Lower leg skin (tissue), 4 donors: Measurements from ENCODE around the gene ARHGAP24. TPM values are rescaled to one million over a fixed set of nuclear protein-coding genes. Genes with fewer than 3 reads are reported as not detected.
"Not testable (repeated sequence)": the region's sequence is repeated elsewhere in the genome, so short reads cannot be mapped to it uniquely, and the experiment has no call there.

Source experiments
- DNase-seq, 2 donors: peaks; one replicate each; pipeline ENCODE4 v3.0.0-alpha.2; 2019; ENCODE audit warnings: low spot score in 2 of 2
- H3K4me3 ChIP-seq: fragments of 200-600 bp; sonication (generic); 2 replicates; pipeline ENCODE4 v1.5.1; 2017; ENCODE audit warnings: mild to moderate bottlenecking, low read depth; ENCODE audit not compliant: poor library complexity, severe bottlenecking
- POLR2A ChIP-seq, 2 donors: fragments of 450-650 bp; IDR thresholded peaks; one replicate each; pipeline ENCODE4 v1.6.1; 2016 to 2017; ENCODE audit warnings: antibody characterized with exemption in 2 of 2, mild to moderate bottlenecking in 1 of 2, moderate library complexity in 1 of 2
- WGBS, 2 donors: methylation state at CpG; one replicate each; pipeline ENCODE4 v1.1.5; 2018; 5-methylcytosine and 5-hydroxymethylcytosine counted together
- intact Hi-C: fragments of 100-400 bp; cut with DNase I; formaldehyde crosslinking; loops from one replicate; pipeline ENCODE4 v1.15.0; 2023; ENCODE audit warnings: low total_unique reads
- total RNA-seq, 4 donors: library from RNA; depleted of rRNA; stranded (reverse); fragments of >200 nt; gene quantifications; one replicate each; pipeline ENCODE4 v1.1.0, GENCODE V29; 2016
- TF ChIP-seq, protein P1 (sequence below), 3 donors: fragments of 450-650 bp; IDR thresholded peaks; one replicate each; pipeline ENCODE4 v1.5.1; 2016; ENCODE audit warnings: antibody characterized with exemption in 3 of 3, mild to moderate bottlenecking in 3 of 3, moderate library complexity in 2 of 3

ARHGAP24 gene
- total RNA-seq, 4 donors from 2014 or later: 13.1 to 58.4 (median 24.0) TPM

DNA sequence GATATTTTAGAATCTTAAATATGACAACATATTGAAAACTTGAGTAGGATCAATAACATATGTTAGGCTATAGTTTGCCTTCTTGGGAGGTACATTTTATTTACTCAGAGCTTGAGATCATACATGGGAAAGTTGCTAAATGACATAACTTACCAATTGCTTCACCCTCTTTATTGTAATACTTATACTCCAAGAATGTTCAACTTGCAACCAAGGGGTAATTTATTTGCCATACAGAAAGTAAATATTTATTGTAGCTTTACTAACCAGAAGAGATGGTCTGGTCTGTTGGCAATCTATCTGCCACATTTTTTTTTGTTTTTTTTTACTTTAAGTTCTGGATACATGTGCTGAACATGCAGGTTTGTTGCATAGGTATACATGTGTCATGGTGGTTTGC lies 426.6 kb downstream of the ARHGAP24 start:
- TF ChIP-seq, protein P1, sequence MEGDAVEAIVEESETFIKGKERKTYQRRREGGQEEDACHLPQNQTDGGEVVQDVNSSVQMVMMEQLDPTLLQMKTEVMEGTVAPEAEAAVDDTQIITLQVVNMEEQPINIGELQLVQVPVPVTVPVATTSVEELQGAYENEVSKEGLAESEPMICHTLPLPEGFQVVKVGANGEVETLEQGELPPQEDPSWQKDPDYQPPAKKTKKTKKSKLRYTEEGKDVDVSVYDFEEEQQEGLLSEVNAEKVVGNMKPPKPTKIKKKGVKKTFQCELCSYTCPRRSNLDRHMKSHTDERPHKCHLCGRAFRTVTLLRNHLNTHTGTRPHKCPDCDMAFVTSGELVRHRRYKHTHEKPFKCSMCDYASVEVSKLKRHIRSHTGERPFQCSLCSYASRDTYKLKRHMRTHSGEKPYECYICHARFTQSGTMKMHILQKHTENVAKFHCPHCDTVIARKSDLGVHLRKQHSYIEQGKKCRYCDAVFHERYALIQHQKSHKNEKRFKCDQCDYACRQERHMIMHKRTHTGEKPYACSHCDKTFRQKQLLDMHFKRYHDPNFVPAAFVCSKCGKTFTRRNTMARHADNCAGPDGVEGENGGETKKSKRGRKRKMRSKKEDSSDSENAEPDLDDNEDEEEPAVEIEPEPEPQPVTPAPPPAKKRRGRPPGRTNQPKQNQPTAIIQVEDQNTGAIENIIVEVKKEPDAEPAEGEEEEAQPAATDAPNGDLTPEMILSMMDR (IDR thresholded peaks at IDR 0.05): no peak
- no peak for TF ChIP-seq POLR2A (IDR thresholded peaks at IDR 0.05)
- H3K4me3 ChIP-seq: no peak overlapping the region
- DNase-seq: no peak
- intact Hi-C loops: no loop called here

DNA sequence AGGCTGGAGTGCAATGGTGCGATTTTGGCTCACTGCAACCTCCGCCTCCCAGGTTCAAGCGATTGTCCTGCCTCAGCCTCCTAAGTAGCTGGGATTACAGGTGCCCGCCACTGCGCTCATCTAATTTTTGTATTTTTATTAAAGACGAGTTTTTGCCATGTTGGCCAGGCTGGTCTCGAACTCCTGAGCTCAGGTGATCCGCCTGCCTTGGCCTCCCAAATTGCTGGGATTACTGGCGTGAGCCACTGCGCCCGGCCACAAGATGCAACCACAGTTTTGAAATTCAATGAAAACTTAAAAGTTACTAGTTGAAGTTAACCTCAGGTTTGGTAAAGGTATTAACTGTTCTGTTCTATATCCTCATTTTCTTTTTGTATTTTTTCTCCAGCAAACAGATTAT lies 427.7 kb downstream of the ARHGAP24 start:
- WGBS, 2 donors: 97 to 99% methylated on average over 11 of the region's 11 CpGs
- DNase-seq, intact Hi-C loops, H3K4me3 ChIP-seq: not testable (repeated sequence)

DNA sequence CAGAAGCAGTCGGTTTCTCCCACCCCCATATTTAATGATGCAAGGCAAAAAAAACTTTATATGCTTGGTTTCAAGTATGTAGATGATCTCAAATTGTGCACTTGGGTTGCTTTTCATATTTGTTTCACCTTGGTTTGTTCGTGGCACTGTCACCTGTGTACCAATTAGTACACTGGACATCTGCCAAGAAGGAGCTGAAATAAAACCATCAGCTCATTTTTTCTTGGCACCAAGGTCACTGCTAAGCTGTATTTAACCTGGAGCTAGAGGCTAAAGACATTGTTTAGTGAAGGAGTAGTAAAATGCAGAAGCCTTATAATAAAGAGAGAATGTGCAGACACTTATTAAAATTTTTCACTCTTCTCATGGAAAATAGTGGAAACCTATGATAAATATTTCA lies 430.8 kb downstream of the ARHGAP24 start:
- no peak for DNase-seq
- H3K4me3 ChIP-seq: no peak overlapping the region
- no peak for TF ChIP-seq POLR2A (IDR thresholded peaks at IDR 0.05)
- TF ChIP-seq, protein P1 (IDR thresholded peaks at IDR 0.05): no peak
- WGBS, 2 donors: 51 to 58% methylated on average over 2 of the region's 2 CpGs
- intact Hi-C loops: no loop called here

DNA sequence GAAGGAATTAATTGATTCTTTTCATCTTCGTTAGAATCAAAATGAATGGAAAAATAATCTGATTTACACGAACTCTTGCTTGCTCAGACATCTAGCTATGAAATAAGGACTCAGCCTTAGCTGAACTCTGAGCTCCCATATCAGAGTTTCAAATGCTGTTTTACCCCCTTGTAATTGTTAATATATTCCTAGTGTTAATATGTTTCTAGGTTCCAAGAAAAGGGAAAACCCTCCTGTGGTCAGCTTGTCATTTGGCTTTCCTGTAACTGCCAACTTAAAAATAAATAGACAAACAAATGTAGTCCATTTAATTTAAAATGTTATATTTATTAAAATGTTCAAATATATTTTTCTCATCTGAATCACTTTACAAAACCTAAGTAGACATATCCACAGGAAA lies 432.1 kb downstream of the ARHGAP24 start:
- TF ChIP-seq POLR2A (IDR thresholded peaks at IDR 0.05): no peak
- TF ChIP-seq, protein P1 (IDR thresholded peaks at IDR 0.05): no peak
- no peak overlapping the region for H3K4me3 ChIP-seq
- 94 to 96% methylated on average over 2 of the region's 2 CpGs for WGBS, 2 donors
- DNase-seq: no peak
- intact Hi-C loops: no loop called here

DNA sequence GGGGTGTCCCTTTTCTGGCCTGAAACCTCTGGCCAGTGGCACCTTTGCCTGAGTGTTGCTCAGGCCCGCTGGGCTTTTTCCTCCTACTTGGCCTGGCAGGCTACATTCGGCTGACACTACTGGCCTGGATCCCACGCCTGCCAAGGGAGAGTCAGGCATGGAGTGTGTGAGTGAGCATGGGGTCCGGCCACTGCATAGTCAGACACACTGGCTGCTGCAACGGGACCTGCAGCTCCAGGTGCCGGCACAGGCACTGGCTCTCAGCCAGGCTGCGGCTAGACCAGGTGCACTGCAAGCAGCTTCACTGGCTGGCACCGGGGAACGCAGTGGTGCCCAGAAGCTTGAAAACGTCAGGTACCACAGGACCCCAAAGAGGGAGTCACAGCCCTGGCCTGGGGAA lies 434.9 kb downstream of the ARHGAP24 start:
- intact Hi-C loops: loop anchor here (1.0 kb wide), 1 partner anchor 40 kb away; no protein-coding TSS in a partner anchor
- H3K4me3 ChIP-seq: no peak overlapping the region
- WGBS, 2 donors: 81 to 87% methylated on average over 10 of the region's 10 CpGs
- no peak for DNase-seq
- TF ChIP-seq, protein P1 (IDR thresholded peaks at IDR 0.05): no peak
- no peak for TF ChIP-seq POLR2A (IDR thresholded peaks at IDR 0.05)

DNA sequence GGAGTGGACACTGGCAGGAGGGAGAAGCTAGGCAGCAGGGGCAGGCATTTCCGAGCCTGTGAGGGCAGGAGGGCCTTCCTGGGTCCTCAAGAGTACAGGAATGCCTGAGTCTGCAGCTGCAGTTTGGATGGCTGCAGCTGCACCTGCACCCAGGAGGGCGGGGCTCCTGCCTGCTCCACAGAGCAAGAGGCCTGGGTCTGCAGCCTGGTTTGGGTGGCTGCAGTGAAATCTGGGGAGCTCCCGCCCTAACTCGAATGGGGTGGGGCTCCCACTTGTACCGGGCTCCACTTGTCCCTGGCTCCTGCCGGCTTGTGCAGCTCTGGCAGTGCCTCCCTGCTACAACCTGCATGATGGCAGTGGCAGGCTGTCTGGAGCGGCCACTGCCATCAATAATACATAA lies 436.0 kb downstream of the ARHGAP24 start:
- no peak overlapping the region for H3K4me3 ChIP-seq
- WGBS, 2 donors: 75 to 80% methylated on average over 7 of the region's 7 CpGs
- TF ChIP-seq POLR2A (IDR thresholded peaks at IDR 0.05): no peak
- TF ChIP-seq, protein P1 (IDR thresholded peaks at IDR 0.05): no peak
- no peak for DNase-seq
- intact Hi-C loops: no loop called here
